Measurements from ENCODE around the gene GSTT4. TPM values are rescaled to one million over a fixed set of nuclear protein-coding genes. Genes with fewer than 3 reads are reported as not detected.

The GSTT4 gene
- total and polyA plus RNA-seq, 2 of the 13 experiments (the other 11 are each of a cell fraction or from before 2014, with no cell fraction given): 0.59 to 0.62 TPM

DNA sequence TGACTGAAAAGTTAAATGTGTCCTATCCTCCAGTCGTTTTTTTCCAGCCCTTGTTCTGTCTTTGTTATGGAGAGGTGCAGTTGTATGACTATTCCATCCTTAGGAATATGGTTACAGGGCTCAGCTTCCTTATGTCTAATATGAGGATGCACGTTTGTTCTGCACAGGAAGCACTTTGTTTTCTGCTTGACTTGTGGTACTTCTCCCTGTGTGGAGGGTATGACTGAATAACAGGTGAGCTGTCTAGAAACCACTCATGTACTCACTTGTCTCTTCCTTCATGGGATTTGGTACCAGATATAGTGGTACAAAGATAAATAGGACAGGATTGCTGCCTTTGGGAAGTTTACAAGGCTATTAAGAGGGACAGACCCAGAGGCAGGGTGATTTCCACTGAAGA lies 23.3 kb upstream of the GSTT4 start (continued):
- TF ChIP-seq ZNF577 (CRISPR knock-in tag; IDR thresholded peaks at IDR 0.05; ENCODE audit: borderline replicate concordance, low read depth) (no peak), CCDC6 (CRISPR knock-in tag; IDR thresholded peaks at IDR 0.05) (no peak), CCAR2 (optimal IDR thresholded peaks at IDR 0.05; ENCODE audit: low read depth, low read length) (no peak), FOXK1 (CRISPR knock-in tag; IDR thresholded peaks at IDR 0.05; ENCODE audit: borderline replicate concordance, low read depth) (no peak), FOXK2 (IDR thresholded peaks at IDR 0.05) (no peak)
- TF ChIP-seq, protein P1, sequence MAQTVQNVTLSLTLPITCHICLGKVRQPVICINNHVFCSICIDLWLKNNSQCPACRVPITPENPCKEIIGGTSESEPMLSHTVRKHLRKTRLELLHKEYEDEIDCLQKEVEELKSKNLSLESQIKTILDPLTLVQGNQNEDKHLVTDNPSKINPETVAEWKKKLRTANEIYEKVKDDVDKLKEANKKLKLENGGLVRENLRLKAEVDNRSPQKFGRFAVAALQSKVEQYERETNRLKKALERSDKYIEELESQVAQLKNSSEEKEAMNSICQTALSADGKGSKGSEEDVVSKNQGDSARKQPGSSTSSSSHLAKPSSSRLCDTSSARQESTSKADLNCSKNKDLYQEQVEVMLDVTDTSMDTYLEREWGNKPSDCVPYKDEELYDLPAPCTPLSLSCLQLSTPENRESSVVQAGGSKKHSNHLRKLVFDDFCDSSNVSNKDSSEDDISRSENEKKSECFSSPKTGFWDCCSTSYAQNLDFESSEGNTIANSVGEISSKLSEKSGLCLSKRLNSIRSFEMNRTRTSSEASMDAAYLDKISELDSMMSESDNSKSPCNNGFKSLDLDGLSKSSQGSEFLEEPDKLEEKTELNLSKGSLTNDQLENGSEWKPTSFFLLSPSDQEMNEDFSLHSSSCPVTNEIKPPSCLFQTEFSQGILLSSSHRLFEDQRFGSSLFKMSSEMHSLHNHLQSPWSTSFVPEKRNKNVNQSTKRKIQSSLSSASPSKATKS (CRISPR knock-in tag; IDR thresholded peaks at IDR 0.05): no peak

DNA sequence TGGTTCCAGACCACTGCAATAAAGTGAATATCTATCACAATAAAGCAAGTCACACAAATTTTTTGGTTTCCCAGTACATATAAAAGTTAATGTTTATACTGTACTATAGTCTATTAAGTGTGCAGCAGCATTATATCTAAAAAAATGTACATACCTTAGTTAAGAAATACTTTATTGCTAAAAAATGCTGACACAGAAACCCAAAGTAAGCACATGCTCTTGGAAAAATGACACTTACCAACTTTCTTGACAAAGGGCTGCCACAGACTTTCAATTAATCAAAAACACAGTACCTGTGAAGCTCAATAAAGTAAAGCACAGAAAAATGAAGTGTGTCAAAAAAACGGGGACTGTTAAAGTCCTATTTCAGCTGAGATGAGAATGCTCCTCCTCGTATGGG lies 22.7 kb upstream of the GSTT4 start:
- H3K9me3 ChIP-seq (ENCODE audit: low read length): no peaks in the 10 kb centered on the region
- intact Hi-C loops (cut with micrococcal nuclease; ENCODE audit: unreplicated experiment) (no loop called here), in situ Hi-C loops (cut with HindIII; ENCODE audit: extremely low pct_ligation_motif_present, low pct_unique_long_range_greater_than_20kb) (no loop called here)
- H2AFZ ChIP-seq (ENCODE audit: low read length): no peak overlapping the region
- WGBS (ENCODE audit: low lambda C conversion rate): 82% methylated on average over 2 of the region's 2 CpGs
- DNase-seq (ENCODE audit: low spot score) (no peak), ATAC-seq (no peak), FAIRE-seq (no peak)
- no peak overlapping the region for H3K4me3 ChIP-seq (replicated peaks in 1 of 3; ENCODE audit: insufficient read depth in 1 of 3, low read depth in 2 of 3, low read length in 3 of 3)
- peaks cover 96% of the 10 kb centered on the region for H3K79me2 ChIP-seq (ENCODE audit: insufficient read depth, low read length)
- no peak overlapping the region for H3K9ac ChIP-seq (ENCODE audit: insufficient read depth, low read depth, low read length)
- peaks cover 31% of the 10 kb centered on the region for H3K4me1 ChIP-seq (ENCODE audit: insufficient read depth, low read length)
- H4K20me1 ChIP-seq (ENCODE audit: insufficient read depth, low read length): no peaks in the 10 kb centered on the region
- no peak overlapping the region for H3K27ac ChIP-seq (ENCODE audit: extremely low read length, insufficient read depth, low read length)
- TF ChIP-seq, protein P2, sequence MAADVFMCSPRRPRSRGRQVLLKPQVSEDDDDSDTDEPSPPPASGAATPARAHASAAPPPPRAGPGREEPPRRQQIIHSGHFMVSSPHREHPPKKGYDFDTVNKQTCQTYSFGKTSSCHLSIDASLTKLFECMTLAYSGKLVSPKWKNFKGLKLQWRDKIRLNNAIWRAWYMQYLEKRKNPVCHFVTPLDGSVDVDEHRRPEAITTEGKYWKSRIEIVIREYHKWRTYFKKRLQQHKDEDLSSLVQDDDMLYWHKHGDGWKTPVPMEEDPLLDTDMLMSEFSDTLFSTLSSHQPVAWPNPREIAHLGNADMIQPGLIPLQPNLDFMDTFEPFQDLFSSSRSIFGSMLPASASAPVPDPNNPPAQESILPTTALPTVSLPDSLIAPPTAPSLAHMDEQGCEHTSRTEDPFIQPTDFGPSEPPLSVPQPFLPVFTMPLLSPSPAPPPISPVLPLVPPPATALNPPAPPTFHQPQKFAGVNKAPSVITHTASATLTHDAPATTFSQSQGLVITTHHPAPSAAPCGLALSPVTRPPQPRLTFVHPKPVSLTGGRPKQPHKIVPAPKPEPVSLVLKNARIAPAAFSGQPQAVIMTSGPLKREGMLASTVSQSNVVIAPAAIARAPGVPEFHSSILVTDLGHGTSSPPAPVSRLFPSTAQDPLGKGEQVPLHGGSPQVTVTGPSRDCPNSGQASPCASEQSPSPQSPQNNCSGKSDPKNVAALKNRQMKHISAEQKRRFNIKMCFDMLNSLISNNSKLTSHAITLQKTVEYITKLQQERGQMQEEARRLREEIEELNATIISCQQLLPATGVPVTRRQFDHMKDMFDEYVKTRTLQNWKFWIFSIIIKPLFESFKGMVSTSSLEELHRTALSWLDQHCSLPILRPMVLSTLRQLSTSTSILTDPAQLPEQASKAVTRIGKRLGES (CRISPR knock-in tag; IDR thresholded peaks at IDR 0.05; ENCODE audit: borderline replicate concordance): no peak
- TF ChIP-seq MTA3 (CRISPR knock-in tag; IDR thresholded peaks at IDR 0.05) (no peak), MAFF (IDR thresholded peaks at IDR 0.05; ENCODE audit: low read depth, low read length) (peak; percentile 52; the same call in 1 of the 2 replicates), MAFK (conservative IDR thresholded peaks at IDR 0.05 in 1 of 2, IDR thresholded peaks at IDR 0.05 in 1 of 2; ENCODE audit: low read length in 2 of 2) (peak in 1 of 2 experiments; percentile 66; a peak in 2 of 4 replicates), PLRG1 (conservative IDR thresholded peaks at IDR 0.05) (no peak), NFATC3 (CRISPR knock-in tag; IDR thresholded peaks at IDR 0.05) (no peak)
- TF ChIP-seq, protein P3, sequence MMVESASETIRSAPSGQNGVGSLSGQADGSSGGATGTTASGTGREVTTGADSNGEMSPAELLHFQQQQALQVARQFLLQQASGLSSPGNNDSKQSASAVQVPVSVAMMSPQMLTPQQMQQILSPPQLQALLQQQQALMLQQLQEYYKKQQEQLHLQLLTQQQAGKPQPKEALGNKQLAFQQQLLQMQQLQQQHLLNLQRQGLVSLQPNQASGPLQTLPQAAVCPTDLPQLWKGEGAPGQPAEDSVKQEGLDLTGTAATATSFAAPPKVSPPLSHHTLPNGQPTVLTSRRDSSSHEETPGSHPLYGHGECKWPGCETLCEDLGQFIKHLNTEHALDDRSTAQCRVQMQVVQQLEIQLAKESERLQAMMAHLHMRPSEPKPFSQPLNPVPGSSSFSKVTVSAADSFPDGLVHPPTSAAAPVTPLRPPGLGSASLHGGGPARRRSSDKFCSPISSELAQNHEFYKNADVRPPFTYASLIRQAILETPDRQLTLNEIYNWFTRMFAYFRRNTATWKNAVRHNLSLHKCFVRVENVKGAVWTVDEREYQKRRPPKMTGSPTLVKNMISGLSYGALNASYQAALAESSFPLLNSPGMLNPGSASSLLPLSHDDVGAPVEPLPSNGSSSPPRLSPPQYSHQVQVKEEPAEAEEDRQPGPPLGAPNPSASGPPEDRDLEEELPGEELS (CRISPR knock-in tag; IDR thresholded peaks at IDR 0.05): no peak
- H3K36me3 ChIP-seq (replicated peaks in 1 of 2; ENCODE audit: control insufficient read depth in 1 of 2, insufficient read depth in 2 of 2, low read length in 2 of 2): peaks cover 1 to 11% of the 10 kb centered on the region in 2 experiments
- POLR2A ChIA-PET: no interaction called here
- BruUV-seq (replicated peaks): TSS peak; percentile 20
- no peaks in the 10 kb centered on the region for H3K27me3 ChIP-seq (ENCODE audit: control insufficient read depth in 1 of 2, insufficient read depth in 2 of 2, low read length in 2 of 2)
- no peak overlapping the region for H3K4me2 ChIP-seq (ENCODE audit: low read depth, low read length)
- CTCF ChIA-PET (ENCODE audit: low intra/inter-chr PET ratio, low total read pairs): no interaction called here

Data from HepG2 (cell line).